Measurements from ENCODE around the gene LPA.
A peak's percentile ranks its signal among the peaks of the same experiment; 100 is the strongest.

The LPA gene

GRCh38 chr6:160523223-160523622 is 140.9 kb downstream of the LPA start:
- no peak for TF ChIP-seq CTCF (IDR thresholded peaks at IDR 0.05; ENCODE audit: low read depth, low read length, missing control alignments)

GRCh38 chr6:160520043-160520904 is 143.8 kb downstream of the LPA start:
- DNase-seq (ENCODE audit: extremely low read depth, low read depth) = no peak
- peak overlapping the region; percentile 49 for H3K4me3 ChIP-seq (replicated peaks; ENCODE audit: low read depth, low read length)
- TF ChIP-seq CTCF (IDR thresholded peaks at IDR 0.05; ENCODE audit: low read depth, low read length, missing control alignments) = no peak

More at GRCh38 chr6:160523223-160523622, 140.9 kb downstream of the LPA start:
- no peak overlapping the region for H3K4me3 ChIP-seq (replicated peaks; ENCODE audit: low read depth, low read length)
- no peak for DNase-seq (ENCODE audit: extremely low read depth, low read depth)

- DNase-seq (ENCODE audit: extremely low read depth, low read depth) = no peak
- H3K4me3 ChIP-seq (replicated peaks; ENCODE audit: low read depth, low read length) = peak overlapping the region; percentile 49
- peak; percentile 92 for TF ChIP-seq CTCF (IDR thresholded peaks at IDR 0.05; ENCODE audit: low read depth, low read length, missing control alignments)
These were observed 144.5 kb downstream of the LPA start for GRCh38 chr6:160519603-160520042.

GRCh38 chr6:160519133-160519532 is 144.9 kb downstream of the LPA start:
- TF ChIP-seq CTCF (IDR thresholded peaks at IDR 0.05; ENCODE audit: low read depth, low read length, missing control alignments) = no peak
- peak overlapping the region; percentile 49; the same call in 1 of the 2 replicates for H3K4me3 ChIP-seq (replicated peaks; ENCODE audit: low read depth, low read length)
- DNase-seq (ENCODE audit: extremely low read depth, low read depth) = no peak

- no peak for TF ChIP-seq CTCF (IDR thresholded peaks at IDR 0.05; ENCODE audit: low read depth, low read length, missing control alignments)
- no peak for DNase-seq (ENCODE audit: extremely low read depth, low read depth)
These were observed 150.2 kb downstream of the LPA start for GRCh38 chr6:160513836-160514235.

GRCh38 chr6:160510976-160511617 is 153.0 kb downstream of the LPA start:
- TF ChIP-seq CTCF (IDR thresholded peaks at IDR 0.05; ENCODE audit: low read depth, low read length, missing control alignments) = no peak
- H3K4me3 ChIP-seq (replicated peaks; ENCODE audit: low read depth, low read length) = no peak overlapping the region
- DNase-seq (ENCODE audit: extremely low read depth, low read depth) = no peak

More at GRCh38 chr6:160513836-160514235, 150.2 kb downstream of the LPA start:
- H3K4me3 ChIP-seq (replicated peaks; ENCODE audit: low read depth, low read length) = no peak overlapping the region
